ENCODE results near the gene TAS2R8. TPM values are rescaled to one million over a fixed set of nuclear protein-coding genes. Genes with fewer than 3 reads are reported as not detected.

Gene TAS2R8
- total and polyA plus RNA-seq, 12 donors: not detected

- DNase-seq (no peak), ATAC-seq (no peak)
- Histone ChIP-seq H3K4me3 (no peak overlapping the region), H3K36me3 (no peaks in the 10 kb centered on the region), H3K9me3 (peaks cover 0 to 20% (median 7%) of the 10 kb centered on the region in 11 donors), H3K27me3 (peaks cover 0 to 16% (median 4%) of the 10 kb centered on the region in 7 donors), H3K4me1 (no peaks in the 10 kb centered on the region), H3K27ac (no peak overlapping the region)
- 80% methylated on average over 4 of the region's 4 CpGs for WGBS, 2 donors
- intact Hi-C loops (cut with DNase I): loop anchor here in 7 of 10 donors (10.0 kb wide), 5 partner anchors 81 to 521 kb away; partner anchors contain the start of genes MAGOHB (in 4 of the 7) and STYK1 (in 1 of the 7)
- no peak for TF ChIP-seq CTCF (IDR thresholded peaks at IDR 0.05)
These were observed 50.9 kb downstream of the TAS2R8 start for GRCh38 chr12:10756194-10756593.

Other genes starting within 250 kb of the TAS2R8 start
- gene MAGOHB, start 193.7 kb downstream of the TAS2R8 start, total RNA-seq: 10 to 100 TPM; 10.9 to 17.1 (median 13.4) TPM
- 10 to 100 TPM; 14.6 to 15.1 TPM for gene MAGOHB, start 193.7 kb downstream of the TAS2R8 start, polyA plus RNA-seq
- 1 to 10 TPM in 1 of 10 donors, under 1 TPM in 2, not detected in 7; 0.15 to 1.2 (median 0.15) TPM for gene STYK1, start 133.2 kb downstream of the TAS2R8 start, total RNA-seq
- gene STYK1, start 133.2 kb downstream of the TAS2R8 start, polyA plus RNA-seq: under 1 TPM in 1 of 2 donors, not detected in 1; 0.01 TPM
- gene YBX3, start 84.0 kb downstream of the TAS2R8 start, total RNA-seq: 1,000 to 10,000 TPM in 1 of 10 donors, 100 to 1,000 TPM in 9; 516 to 1,012 (median 632) TPM
- 1,000 to 10,000 TPM in 1 of 2 donors, 100 to 1,000 TPM in 1; 244 to 1,254 TPM for gene YBX3, start 84.0 kb downstream of the TAS2R8 start, polyA plus RNA-seq
- not detected for gene TAS2R7, start 4.7 kb downstream of the TAS2R8 start, total RNA-seq
- gene TAS2R7, start 4.7 kb downstream of the TAS2R8 start, polyA plus RNA-seq: not detected
- gene TAS2R9, start 2.9 kb upstream of the TAS2R8 start, total RNA-seq: not detected
- gene TAS2R9, start 2.9 kb upstream of the TAS2R8 start, polyA plus RNA-seq: not detected
- gene TAS2R10, start 19.1 kb upstream of the TAS2R8 start, total RNA-seq: under 1 TPM in 6 of 10 donors, not detected in 4; 0.23 to 0.47 (median 0.29) TPM
- under 1 TPM; 0.04 to 0.37 TPM for gene TAS2R10, start 19.1 kb upstream of the TAS2R8 start, polyA plus RNA-seq
- 1 to 10 TPM; 1.4 to 4.2 (median 1.9) TPM for gene PRR4, start 42.2 kb upstream of the TAS2R8 start, total RNA-seq
- gene PRR4, start 42.2 kb upstream of the TAS2R8 start, polyA plus RNA-seq: 10 to 100 TPM in 1 of 2 donors, 1 to 10 TPM in 1; 2.6 to 11.8 TPM
- gene PRH1, start 77.0 kb upstream of the TAS2R8 start, total RNA-seq: 10 to 100 TPM in 1 of 10 donors, 1 to 10 TPM in 9; 6.3 to 11.7 (median 7.0) TPM
- gene PRH1, start 77.0 kb upstream of the TAS2R8 start, polyA plus RNA-seq: 1 to 10 TPM; 2.4 TPM
- gene TAS2R13, start 102.3 kb upstream of the TAS2R8 start, total RNA-seq: 1 to 10 TPM in 1 of 10 donors, under 1 TPM in 9; 0.28 to 1.1 (median 0.46) TPM
- under 1 TPM; 0.04 to 0.15 TPM for gene TAS2R13, start 102.3 kb upstream of the TAS2R8 start, polyA plus RNA-seq
- not detected for gene PRH2, start 122.0 kb upstream of the TAS2R8 start, total RNA-seq
- not detected for gene PRH2, start 122.0 kb upstream of the TAS2R8 start, polyA plus RNA-seq
- gene TAS2R14, start 132.0 kb upstream of the TAS2R8 start, total RNA-seq: 1 to 10 TPM in 4 of 10 donors, under 1 TPM in 6; 0.64 to 1.6 (median 0.91) TPM
- 1 to 10 TPM in 1 of 2 donors, under 1 TPM in 1; 0.30 to 1.7 TPM for gene TAS2R14, start 132.0 kb upstream of the TAS2R8 start, polyA plus RNA-seq
- under 1 TPM in 7 of 10 donors, not detected in 3; 0.24 to 0.88 (median 0.59) TPM for gene TAS2R50, start 179.6 kb upstream of the TAS2R8 start, total RNA-seq
- not detected for gene TAS2R50, start 179.6 kb upstream of the TAS2R8 start, polyA plus RNA-seq
- gene TAS2R20, start 191.0 kb upstream of the TAS2R8 start, total RNA-seq: under 1 TPM; 0.26 to 0.64 (median 0.42) TPM
- gene TAS2R20, start 191.0 kb upstream of the TAS2R8 start, polyA plus RNA-seq: under 1 TPM; 0.13 to 0.29 TPM
- 1 to 10 TPM in 2 of 10 donors, under 1 TPM in 8; 0.25 to 1.2 (median 0.77) TPM for gene TAS2R19, start 215.3 kb upstream of the TAS2R8 start, total RNA-seq
- gene TAS2R19, start 215.3 kb upstream of the TAS2R8 start, polyA plus RNA-seq: under 1 TPM; 0.12 to 0.59 TPM
- 1 to 10 TPM in 1 of 10 donors, under 1 TPM in 9; 0.38 to 1.6 (median 0.84) TPM for gene TAS2R31, start 224.1 kb upstream of the TAS2R8 start, total RNA-seq
- gene TAS2R31, start 224.1 kb upstream of the TAS2R8 start, polyA plus RNA-seq: under 1 TPM; 0.12 to 0.29 TPM